ENCODE data around the gene DNAJC24.
"Not testable (repeated sequence)": the region's sequence is repeated elsewhere in the genome, so short reads cannot be mapped to it uniquely, and the experiment has no call there.

DNAJC24 gene

GRCh38 chr11:31369348-31370329, at the start of gene DNAJC24, which contains the start of gene DCDC1:
DNAJC24 (plus strand) TSS chr11:31369860; CDS start chr11:31370749, 889 bp downstream.
DCDC1 (minus strand) TSS chr11:31369739; CDS start chr11:31328280, 41,459 bp downstream.
- DNase-seq (ENCODE audit: low read depth) = peak; percentile 94

GRCh38 chr11:31321494-31321893, 48.2 kb upstream of the DNAJC24 start:
- DNase-seq (ENCODE audit: low read depth) = not testable (repeated sequence)

- DNase-seq (ENCODE audit: low read depth) = no peak
Observed at GRCh38 chr11:31323145-31323544, 46.5 kb upstream of the DNAJC24 start.

GRCh38 chr11:31325160-31325559, 44.5 kb upstream of the DNAJC24 start:
- DNase-seq (ENCODE audit: low read depth) = peak; percentile 61

GRCh38 chr11:31326470-31327148, 43.1 kb upstream of the DNAJC24 start:
- no peak for DNase-seq (ENCODE audit: low read depth)

GRCh38 chr11:31327417-31327816, 42.2 kb upstream of the DNAJC24 start:
- no peak for DNase-seq (ENCODE audit: low read depth)

- DNase-seq (ENCODE audit: low read depth) = no peak
Observed at GRCh38 chr11:31328697-31329096, 41.0 kb upstream of the DNAJC24 start.

GRCh38 chr11:31337806-31338205, 31.9 kb upstream of the DNAJC24 start:
- no peak for DNase-seq (ENCODE audit: low read depth)

- peak; percentile 44 for DNase-seq (ENCODE audit: low read depth)
Observed at GRCh38 chr11:31340903-31341572, 28.6 kb upstream of the DNAJC24 start.

GRCh38 chr11:31351168-31351567, 18.5 kb upstream of the DNAJC24 start:
- DNase-seq (ENCODE audit: low read depth) = no peak

GRCh38 chr11:31355131-31355530, 14.5 kb upstream of the DNAJC24 start:
- DNase-seq (ENCODE audit: low read depth) = no peak

- peak; percentile 7 for DNase-seq (ENCODE audit: low read depth)
Observed at GRCh38 chr11:31355817-31356216, 13.8 kb upstream of the DNAJC24 start.

- DNase-seq (ENCODE audit: low read depth) = no peak
Observed at GRCh38 chr11:31361743-31362142, 7.9 kb upstream of the DNAJC24 start.

GRCh38 chr11:31366795-31367194, 2.9 kb upstream of the DNAJC24 start:
- DNase-seq (ENCODE audit: low read depth) = no peak

- no peak for DNase-seq (ENCODE audit: low read depth)
Observed at GRCh38 chr11:31375879-31376278, 6.2 kb downstream of the DNAJC24 start.

GRCh38 chr11:31383116-31383515, 13.5 kb downstream of the DNAJC24 start:
- DNase-seq (ENCODE audit: low read depth) = no peak

GRCh38 chr11:31387379-31387778, 17.7 kb downstream of the DNAJC24 start:
- no peak for DNase-seq (ENCODE audit: low read depth)

- DNase-seq (ENCODE audit: low read depth) = peak; percentile 49
Observed at GRCh38 chr11:31397239-31397834, 27.7 kb downstream of the DNAJC24 start.

- no peak for DNase-seq (ENCODE audit: low read depth)
Observed at GRCh38 chr11:31404614-31405013, 35.0 kb downstream of the DNAJC24 start.

GRCh38 chr11:31408201-31408600, 38.5 kb downstream of the DNAJC24 start:
- DNase-seq (ENCODE audit: low read depth) = no peak

GRCh38 chr11:31412946-31413345, 43.3 kb downstream of the DNAJC24 start:
- peak; percentile 73 for DNase-seq (ENCODE audit: low read depth)

GRCh38 chr11:31414338-31414737, 44.7 kb downstream of the DNAJC24 start:
- DNase-seq (ENCODE audit: low read depth) = no peak

Data from ELR (cell line).